Right ventricle myocardium superior (tissue), 1 donor: ENCODE results near the gene LMAN1. TPM values are rescaled to one million over a fixed set of nuclear protein-coding genes. Genes with fewer than 3 reads are reported as not detected.

Experiments
- ATAC-seq: fragments of 200-7000 bp; cut with Tn5 transposase; one replicate; pipeline ENCODE4 v1.9.1; 2020; ENCODE audit warnings: mild to moderate bottlenecking; ENCODE audit not compliant: poor library complexity
- DNase-seq: peaks from one replicate; pipeline ENCODE4 v3.0.0-alpha.2; 2020
- intact Hi-C: fragments of 100-400 bp; cut with DNase I; formaldehyde crosslinking; loops from one replicate; pipeline ENCODE4 v1.11.2; 2022
- total RNA-seq: library from RNA; stranded (reverse); fragmentation: NEBNext Ultra II Directional; extraction: Animal tissue kit (Norgen Biotek cat#: 25700); gene quantifications from one replicate; pipeline ENCODE4 v1.2.1, GENCODE V29; 2021
- donor health status: DM: no; HTN: yes; CAD: no; lungs with severe emphysema.

LMAN1 gene
- total RNA-seq, 1 donor from 2014 or later = 48.1 TPM

DNA sequence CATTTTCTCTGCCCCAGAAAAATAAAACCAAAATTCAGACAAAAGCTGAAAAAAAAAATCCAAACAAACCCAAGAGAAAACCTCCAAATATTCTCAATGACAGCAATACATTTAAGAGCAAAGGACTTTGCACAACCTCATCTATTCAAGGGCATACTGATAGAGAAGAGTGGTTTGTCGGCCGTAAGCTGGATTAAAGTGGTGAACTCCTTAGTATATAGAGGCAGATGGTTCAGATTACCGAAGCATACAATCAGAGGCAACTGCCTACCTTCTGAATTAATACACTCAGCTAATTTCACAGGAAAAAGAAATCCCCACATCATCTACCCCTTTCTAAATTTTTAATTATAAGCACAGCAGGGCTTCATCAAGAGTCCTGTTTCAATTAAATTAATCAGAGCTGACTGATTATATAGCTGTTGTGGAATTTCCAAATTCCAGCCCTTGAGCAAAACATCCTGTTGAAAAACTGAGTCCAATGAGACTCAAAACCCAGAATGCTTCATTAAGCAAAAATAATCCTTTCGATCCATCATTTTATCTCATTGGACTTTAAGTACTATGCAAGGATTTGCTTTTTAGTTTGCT is 40.5 kb downstream of the LMAN1 start, which contains the start of gene CPLX4:
CPLX4 (minus strand) TSS at position 190 of the 591 bp plus-strand sequence; CDS start at position 3, 187 bp downstream.
- DNase-seq = no peak
- intact Hi-C loops = no loop called here
- no peak for ATAC-seq

DNA sequence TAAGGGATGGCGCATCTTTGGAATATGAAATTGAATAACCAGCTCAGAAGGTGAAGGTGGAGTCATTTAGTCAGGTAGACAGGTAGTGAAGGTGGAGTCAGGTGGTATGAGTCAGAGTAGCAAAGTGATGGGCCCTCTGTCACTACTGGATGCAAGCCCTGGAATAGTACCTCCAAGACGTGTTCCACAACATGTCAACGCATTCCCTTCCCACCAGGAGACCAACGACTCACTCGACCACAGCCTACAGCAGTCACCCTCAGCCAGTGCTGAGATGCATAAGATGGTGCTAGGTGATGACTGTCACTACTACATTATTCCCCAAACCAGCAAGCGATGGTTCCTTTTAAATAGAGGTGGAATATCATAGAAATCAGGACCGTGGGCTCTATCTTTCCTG is 47.4 kb downstream of the LMAN1 start:
- intact Hi-C loops = no loop called here
- DNase-seq = no peak
- ATAC-seq = no peak

DNA sequence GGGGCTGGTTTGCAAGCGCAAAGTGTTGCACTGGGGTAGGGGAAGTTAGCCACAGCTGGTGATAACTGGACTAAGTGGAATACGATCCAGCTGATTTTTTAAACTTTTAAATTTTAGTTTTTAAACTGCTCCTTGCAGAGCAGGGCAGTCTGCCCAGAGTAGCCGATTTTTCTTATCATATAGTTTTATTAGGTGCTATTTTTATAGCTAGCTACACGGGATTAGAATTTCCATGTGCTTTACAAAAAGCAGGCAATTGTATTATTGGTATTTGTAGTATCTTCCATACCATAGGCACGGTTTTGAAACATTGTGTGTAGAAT is 50.2 kb downstream of the LMAN1 start:
- DNase-seq (no peak), ATAC-seq (no peak)
- intact Hi-C loops = loop anchor here (2.0 kb wide), 1 partner anchor 94 kb away; no protein-coding TSS in a partner anchor

DNA sequence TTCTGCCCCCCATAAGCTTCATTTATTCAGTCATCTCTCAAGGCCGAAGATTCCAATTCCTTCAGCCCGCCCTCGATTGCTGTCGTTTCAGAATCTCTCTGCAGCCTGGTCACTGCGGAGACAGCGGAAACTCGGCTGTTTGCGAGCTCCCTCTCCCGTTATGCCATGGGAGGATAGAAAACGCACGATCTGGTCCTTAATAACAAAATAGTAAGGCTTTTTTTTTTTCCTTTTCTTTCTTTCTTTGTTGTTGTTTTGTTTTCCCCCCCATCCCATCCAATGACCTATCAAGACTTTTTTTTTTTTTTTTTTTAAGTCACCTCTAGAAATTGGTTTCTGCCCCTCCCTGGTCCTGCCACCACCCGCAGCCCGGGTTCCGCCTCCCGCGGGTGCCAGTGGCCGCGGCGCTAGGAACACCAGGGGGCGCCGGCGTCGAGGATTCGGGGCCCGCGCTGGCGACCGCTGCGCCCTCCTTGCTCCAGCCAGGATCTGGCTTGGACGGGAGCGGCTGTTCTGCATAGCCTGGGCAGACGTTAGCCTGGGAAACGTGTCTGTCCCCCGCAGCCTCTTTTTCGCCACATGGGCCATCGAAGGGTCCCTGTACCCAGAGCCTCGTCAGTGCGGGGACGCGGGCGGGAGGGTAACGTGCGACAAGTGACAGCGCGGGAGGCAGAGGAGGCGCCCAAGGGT is 50.7 kb downstream of the LMAN1 start:
- intact Hi-C loops = loop anchor here (2.0 kb wide), 1 partner anchor 94 kb away; no protein-coding TSS in a partner anchor
- peak; percentile 100 for ATAC-seq

DNA sequence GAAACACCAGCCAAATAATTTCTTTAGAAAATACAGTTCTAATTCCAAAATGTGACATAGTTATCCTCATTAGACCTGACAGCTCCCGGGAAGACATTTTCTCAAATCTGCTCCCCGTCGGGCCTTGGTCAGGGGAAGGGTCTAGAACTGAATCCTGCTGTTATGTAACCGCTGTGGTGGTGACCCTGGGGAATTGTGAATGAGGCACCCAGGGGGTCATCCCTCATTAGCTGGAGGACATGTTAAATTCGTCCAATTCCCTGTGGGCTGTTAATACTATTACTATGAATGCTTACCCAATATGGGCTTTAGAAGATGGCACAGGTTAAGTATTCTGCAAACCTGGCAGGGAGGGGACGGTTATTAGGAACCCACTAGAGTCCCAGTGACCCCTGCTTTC is 52.4 kb downstream of the LMAN1 start:
- ATAC-seq (no peak), DNase-seq (no peak)
- intact Hi-C loops = no loop called here

More for the DNA sequence above, 50.7 kb downstream of the LMAN1 start:
- DNase-seq = peak; percentile 87

DNA sequence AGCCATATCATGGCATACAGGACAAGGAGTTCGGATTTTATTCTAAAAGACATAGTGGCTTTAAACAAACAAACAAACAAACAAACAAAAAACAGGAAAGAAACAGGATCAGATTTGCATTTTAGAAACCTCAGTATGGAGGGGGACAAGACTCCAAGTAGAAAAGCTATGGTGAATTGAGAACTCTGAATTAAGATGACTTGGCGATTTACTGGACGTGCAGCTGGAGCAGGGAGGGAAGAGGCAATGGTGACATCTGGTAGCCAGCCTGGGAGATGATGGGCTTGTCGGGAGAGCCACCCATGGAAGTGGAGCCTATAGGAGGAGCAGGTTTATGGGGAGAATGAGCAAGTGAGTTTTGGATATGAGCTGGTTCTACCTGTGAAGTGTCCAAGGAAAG is 53.8 kb downstream of the LMAN1 start:
- ATAC-seq (no peak), DNase-seq (no peak)
- intact Hi-C loops = no loop called here

DNA sequence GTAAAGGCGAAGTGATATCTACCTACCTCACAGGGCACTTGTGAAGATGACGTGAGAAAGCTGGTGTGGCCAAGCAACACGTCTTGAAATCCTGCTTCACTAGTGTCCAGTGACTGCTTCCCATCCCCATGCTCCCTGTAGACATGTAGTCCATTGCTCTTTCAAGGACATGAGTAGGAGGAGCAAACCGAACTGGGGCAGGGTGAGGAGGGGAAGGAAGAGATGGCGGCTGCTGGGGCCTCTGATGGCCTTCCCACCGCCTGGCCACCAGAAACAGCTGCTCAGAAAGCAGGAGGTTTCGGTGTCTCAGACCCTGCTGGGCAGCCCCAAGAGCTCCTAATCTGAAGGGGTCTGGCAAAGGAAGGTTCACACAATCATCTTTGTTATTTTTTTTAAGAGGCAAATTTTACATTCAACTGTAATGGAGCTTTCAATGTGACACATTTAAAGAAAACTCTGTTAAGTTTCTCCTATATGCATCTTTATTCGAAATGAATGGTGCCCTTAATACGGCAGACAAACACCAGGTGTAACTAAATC is 55.3 kb downstream of the LMAN1 start:
- ATAC-seq = no peak
- DNase-seq = no peak
- intact Hi-C loops = no loop called here

DNA sequence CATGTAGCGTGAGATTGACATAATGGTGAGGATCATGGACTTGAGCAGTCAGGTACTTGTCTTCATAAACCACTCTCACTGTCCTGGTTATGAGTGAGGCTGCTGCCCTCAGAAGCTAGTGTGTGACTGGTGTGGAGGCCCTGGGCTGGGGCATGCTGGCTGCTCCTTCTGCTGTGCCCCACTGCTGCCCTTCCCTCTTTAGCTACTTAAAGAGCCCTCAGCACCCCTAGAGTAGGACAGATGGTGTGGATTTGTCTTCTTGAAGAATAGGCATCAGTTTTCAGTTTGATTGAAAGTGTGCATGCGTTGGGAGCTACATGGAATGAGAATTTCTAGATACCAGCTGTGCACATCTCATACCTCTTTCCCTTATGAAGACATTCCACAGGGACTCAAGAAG is 56.1 kb downstream of the LMAN1 start:
- intact Hi-C loops = no loop called here
- ATAC-seq = no peak

DNA sequence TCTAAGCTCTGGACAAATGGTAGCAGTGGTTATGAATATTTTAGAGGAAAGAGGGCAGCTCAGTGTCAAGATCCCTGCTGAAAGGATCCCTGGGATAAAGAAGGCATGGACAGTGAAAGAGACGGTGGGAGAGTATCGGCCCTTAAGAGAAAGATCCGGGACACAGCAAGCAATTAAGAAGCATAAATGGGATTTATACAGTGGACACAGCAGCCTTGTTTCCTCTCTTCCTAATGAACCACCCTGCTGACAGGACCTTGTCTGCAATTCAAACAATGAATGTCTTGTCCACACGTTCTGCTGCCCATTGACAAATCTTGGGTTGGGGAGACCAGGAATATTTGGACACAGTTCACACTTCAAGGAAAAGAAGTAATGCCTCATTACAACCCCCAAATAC is 57.1 kb downstream of the LMAN1 start:
- ATAC-seq (no peak), DNase-seq (no peak)
- intact Hi-C loops = no loop called here

More for the DNA sequence above, 56.1 kb downstream of the LMAN1 start:
- DNase-seq = no peak

DNA sequence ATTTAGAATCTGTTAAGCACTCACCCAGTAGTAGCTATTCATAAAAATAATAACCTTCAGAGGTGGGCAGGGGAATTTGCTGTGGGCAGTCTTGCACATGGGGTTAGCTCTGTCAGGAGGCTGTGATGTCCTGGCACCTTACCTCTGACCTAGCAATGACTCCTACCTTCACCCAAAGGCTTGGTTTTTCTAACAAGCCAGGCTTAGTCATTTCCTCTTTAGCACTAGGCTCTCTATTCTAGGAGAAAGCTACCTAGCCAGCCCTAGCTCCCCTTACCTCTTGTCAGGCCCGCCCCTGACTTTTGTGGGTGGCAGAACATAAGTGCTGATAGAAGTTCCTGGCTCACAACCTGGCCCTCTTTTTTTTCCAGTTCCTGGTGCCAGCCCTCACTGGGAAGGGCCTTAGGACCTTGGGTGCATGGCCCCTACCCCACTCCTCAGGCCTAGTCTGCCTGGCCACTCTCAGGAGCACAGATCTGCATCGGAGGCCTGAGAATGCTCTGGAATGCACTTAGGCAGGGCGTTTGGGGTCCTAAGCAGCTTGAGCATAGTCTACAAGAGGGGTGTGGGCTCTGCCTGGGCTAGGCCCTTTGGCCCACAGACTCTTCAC is 58.3 kb downstream of the LMAN1 start:
- DNase-seq = no peak
- no peak for ATAC-seq
- intact Hi-C loops = no loop called here

DNA sequence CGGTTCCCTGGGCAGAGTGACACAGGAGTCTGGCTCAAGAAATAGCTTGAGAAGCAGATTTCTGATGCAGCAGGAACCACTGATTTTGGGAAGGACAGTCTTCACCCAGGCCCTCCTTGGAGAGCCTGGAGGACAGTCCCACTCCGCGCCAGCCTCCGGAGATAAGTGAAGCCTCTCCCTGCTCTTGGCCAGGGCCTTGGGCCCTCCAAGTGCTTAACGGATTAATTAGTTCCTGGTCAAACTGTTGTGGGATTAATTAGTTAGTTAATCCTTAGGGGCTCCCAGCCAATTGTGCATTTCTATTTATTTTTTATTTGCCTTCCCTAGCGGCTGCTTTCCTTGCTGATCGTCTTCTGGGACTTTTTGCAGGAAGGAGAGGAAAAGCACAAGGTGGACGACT is 60.2 kb downstream of the LMAN1 start:
- DNase-seq (no peak), ATAC-seq (no peak)
- intact Hi-C loops = no loop called here

DNA sequence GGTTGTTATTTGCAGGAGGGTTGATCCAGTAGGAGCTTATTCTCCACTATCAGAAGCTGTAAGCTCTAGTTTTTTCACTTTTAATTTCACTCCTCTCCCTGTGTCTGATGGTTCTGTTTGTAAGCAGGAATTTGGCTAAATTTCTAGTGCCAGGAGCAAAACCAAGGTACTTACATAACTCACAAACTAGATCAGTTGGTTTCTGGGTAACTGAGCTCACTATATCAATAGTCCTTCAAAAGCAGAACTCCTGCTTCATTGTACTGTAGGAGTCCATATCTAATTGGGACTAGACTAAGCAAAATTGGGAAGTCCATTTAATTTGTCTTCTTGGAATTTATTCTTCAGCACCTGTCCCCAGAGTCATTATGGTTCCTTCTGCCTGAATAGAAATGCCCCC is 65.7 kb downstream of the LMAN1 start:
- DNase-seq (no peak), ATAC-seq (no peak)
- intact Hi-C loops = no loop called here

DNA sequence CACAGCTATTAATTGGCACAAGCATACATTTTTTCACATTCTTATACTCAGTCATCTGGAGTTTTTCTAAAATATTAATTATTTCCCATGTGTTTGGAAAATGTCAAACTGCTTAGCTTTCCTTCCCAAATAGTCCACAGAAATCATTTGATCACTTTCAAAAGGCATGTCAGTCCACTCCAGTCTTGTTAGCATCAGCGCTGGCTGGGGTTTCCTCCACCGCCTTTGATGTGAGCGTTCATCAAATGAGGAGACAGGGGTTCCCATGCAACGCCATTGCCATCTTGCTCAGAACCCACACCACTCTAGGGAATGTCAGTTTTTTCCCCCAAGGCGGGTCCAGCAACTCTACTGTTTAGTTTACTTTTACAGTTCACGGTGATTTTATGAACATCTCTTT is 72.7 kb downstream of the LMAN1 start:
- intact Hi-C loops = no loop called here
- ATAC-seq (no peak), DNase-seq (no peak)

DNA sequence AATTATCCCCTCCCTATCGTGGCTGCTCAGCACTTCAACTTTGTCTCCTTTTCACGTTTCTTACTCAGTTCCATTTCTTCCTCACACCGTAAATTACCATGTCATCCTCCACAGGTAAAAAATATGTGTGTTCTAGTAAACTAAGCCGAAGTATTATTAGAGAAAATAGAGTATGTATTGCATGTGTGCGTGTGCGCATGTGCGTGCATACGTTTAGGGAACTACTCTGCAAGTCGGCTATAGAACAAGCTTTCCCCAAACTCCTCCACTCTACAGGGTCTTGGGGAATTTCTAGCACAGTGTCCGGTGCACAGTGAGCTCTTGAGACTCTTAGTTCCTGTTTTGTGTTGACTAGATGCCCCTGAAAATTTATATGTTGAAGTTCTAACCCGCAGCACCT is 76.7 kb downstream of the LMAN1 start:
- ATAC-seq (no peak), DNase-seq (no peak)
- intact Hi-C loops = no loop called here

DNA sequence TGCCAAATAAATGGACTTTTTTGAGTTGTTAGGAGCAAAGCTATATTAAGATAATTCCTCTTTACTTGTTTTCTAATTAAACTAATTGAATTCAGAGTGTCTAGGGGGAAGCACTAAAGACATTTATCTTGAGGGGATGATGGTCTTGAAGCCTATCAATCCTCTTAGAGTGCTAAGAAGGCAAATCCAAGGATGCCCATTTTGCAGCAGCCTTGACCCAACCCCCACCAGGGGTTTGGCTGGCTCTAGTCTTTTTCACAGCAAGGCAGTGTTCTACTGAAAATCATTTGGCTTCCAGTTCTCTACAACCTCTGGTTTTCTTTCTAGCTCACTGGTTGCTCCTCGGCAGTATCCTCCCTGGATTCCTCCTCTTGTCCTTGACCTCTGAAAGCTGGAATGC is 79.3 kb downstream of the LMAN1 start:
- intact Hi-C loops = no loop called here
- DNase-seq (no peak), ATAC-seq (no peak)

DNA sequence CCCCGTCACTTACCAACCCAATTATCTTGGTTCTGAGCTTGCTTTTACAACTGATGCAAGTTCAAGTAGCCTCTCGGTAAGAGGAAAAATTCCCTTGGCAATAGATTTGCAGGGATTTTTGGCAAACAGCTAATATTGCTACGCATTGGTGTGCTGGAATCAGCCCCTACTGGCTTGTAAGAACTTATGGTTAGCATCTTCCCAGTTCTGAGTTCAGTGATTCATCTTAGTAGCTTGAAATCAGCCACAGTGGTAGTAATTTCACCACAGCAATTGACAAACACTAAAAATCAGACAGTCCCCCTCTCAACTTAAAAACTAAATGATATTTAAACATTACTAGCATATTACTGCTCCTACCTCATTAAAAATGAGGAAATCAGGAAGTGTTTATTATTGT is 79.9 kb downstream of the LMAN1 start:
- ATAC-seq = no peak
- intact Hi-C loops = no loop called here
- DNase-seq = no peak

DNA sequence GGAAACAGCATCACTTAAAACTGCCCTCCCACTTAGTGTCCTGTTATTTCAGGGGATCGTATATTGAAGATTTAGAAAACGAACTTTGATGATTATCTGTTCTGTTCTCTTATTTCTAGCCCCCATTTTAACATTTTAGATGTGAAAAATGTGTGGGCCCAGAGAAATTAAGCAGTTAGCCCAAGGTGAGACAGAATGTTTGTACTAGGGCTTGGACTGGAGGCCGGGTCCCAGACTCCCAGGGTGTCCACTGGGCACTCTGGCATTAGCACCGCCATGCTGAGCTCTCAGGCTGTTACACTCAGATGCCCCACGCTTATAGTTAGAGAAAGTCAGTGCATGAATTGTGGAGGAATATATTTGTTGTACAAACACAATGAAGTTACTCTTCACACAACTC is 80.3 kb downstream of the LMAN1 start:
- ATAC-seq = no peak
- no peak for DNase-seq

More for the DNA sequence above, 80.3 kb downstream of the LMAN1 start:
- intact Hi-C loops = no loop called here
